Left kidney (tissue), 2 donors: Measurements from ENCODE around the gene MTFR2. TPM values are rescaled to one million over a fixed set of nuclear protein-coding genes. Genes with fewer than 3 reads are reported as not detected.

Source experiments
- DNase-seq: peaks from one replicate; pipeline ENCODE4 v3.0.0-alpha.2; 2013
- polyA plus RNA-seq: library from polyadenylated mRNA; unstranded; fragments of 120-200 nt; gene quantifications from one replicate; pipeline ENCODE4 v1.2.1, GENCODE V29; 2013; ENCODE audit not compliant: insufficient read length

The MTFR2 gene
- polyA plus RNA-seq, 1 donor = 4.9 TPM

- DNase-seq = no peak
Observed at GRCh38 chr6:136188486-136188885, 61.6 kb downstream of the MTFR2 start.

- no peak for DNase-seq
Observed at GRCh38 chr6:136186363-136186762, 63.7 kb downstream of the MTFR2 start.

- DNase-seq = no peak
Observed at GRCh38 chr6:136184738-136185137, 65.4 kb downstream of the MTFR2 start.

- DNase-seq = no peak
Observed at GRCh38 chr6:136181861-136182260, 68.2 kb downstream of the MTFR2 start.

GRCh38 chr6:136181512-136181833 is 68.6 kb downstream of the MTFR2 start:
- DNase-seq = no peak

Other genes starting within 250 kb of the MTFR2 start
- gene BCLAF1, start 39.5 kb upstream of the MTFR2 start, polyA plus RNA-seq = 246 TPM